ENCODE results near the gene CLSTN2.

DNA sequence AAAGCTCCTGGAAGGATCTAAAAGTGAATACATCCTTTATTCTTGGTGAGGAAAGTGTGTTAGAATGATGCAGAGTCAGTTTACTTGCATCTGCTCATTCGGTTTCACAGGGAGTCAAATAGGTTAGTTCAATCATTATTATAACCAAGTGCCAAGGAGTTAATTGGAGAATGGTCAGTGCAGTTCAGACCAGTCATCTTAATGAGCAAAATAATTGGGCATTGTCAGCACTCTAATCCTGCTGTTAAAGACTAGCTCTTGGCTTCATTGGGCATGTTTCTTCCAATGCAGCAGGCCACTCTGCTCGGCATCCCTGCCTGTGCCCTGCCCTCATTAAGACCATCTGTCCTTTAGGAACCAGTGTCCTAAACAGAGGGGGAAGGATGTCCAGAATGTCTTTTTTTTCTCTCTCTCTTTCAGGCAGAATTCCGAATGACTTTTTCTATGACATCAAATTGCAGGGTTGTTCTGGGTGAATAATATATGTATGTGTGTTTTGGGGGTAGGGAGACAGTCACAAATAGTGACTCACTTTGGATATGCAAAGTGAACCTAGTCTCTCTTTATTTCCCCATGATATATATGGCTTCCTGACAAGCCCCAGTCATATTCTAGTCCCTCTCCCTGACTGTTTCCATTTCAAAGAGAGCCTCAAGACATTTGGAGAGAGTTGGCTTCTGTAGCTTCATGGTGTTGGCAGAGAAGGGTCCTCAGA is 537.5 kb downstream of the CLSTN2 start:
- no peak for TF ChIP-seq CTCF (IDR thresholded peaks at IDR 0.05; ENCODE audit: low read depth, low read length, missing input control)
- TF ChIP-seq ATF3 (IDR thresholded peaks at IDR 0.05): no peak
- no peak for TF ChIP-seq JUND (IDR thresholded peaks at IDR 0.05)
- TF ChIP-seq REST (IDR thresholded peaks at IDR 0.05): no peak
- TF ChIP-seq SP1 (IDR thresholded peaks at IDR 0.05): no peak
- TF ChIP-seq, protein P1, sequence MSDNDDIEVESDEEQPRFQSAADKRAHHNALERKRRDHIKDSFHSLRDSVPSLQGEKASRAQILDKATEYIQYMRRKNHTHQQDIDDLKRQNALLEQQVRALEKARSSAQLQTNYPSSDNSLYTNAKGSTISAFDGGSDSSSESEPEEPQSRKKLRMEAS (IDR thresholded peaks at IDR 0.05): no peak
- no peak for TF ChIP-seq YY1 (IDR thresholded peaks at IDR 0.05)
